PC-3 (cell line): Measurements from ENCODE around the gene NFATC1.

Source experiments
- CTCF ChIP-seq: fragments of 300-600 bp; sonication (generic); conservative IDR thresholded peaks from 2 replicates; pipeline ENCODE4 v1.5.1; 2017; ENCODE audit warnings: antibody characterized with exemption, low read depth, mild to moderate bottlenecking, low read length
- EZH2 ChIP-seq: fragments of 300-600 bp; sonication (generic); IDR thresholded peaks from one replicate; pipeline ENCODE4 v1.6.1; 2017; ENCODE audit warnings: antibody characterized with exemption, mild to moderate bottlenecking, low read length; ENCODE audit not compliant: unreplicated experiment
- EZH2phosphoT487 ChIP-seq: fragments of 300-600 bp; sonication (generic); IDR thresholded peaks from 2 replicates; pipeline ENCODE4 v1.6.1; 2018; ENCODE audit warnings: mild to moderate bottlenecking, antibody characterized with exemption, low read length, borderline replicate concordance

GRCh38 chr18:79395761-79396404, at the start of gene NFATC1:
- TF ChIP-seq CTCF (no peak), EZH2 (no peak), EZH2phosphoT487 (no peak)
